Measurements from ENCODE around the gene DAPK2. TPM values are rescaled to one million over a fixed set of nuclear protein-coding genes. Genes with fewer than 3 reads are reported as not detected.

Gene DAPK2
- total RNA-seq, 1 donor from 2014 or later = 2.0 TPM

GRCh38 chr15:63858448-63858847, 187.8 kb downstream of the DAPK2 start:
- TF ChIP-seq, protein P1, sequence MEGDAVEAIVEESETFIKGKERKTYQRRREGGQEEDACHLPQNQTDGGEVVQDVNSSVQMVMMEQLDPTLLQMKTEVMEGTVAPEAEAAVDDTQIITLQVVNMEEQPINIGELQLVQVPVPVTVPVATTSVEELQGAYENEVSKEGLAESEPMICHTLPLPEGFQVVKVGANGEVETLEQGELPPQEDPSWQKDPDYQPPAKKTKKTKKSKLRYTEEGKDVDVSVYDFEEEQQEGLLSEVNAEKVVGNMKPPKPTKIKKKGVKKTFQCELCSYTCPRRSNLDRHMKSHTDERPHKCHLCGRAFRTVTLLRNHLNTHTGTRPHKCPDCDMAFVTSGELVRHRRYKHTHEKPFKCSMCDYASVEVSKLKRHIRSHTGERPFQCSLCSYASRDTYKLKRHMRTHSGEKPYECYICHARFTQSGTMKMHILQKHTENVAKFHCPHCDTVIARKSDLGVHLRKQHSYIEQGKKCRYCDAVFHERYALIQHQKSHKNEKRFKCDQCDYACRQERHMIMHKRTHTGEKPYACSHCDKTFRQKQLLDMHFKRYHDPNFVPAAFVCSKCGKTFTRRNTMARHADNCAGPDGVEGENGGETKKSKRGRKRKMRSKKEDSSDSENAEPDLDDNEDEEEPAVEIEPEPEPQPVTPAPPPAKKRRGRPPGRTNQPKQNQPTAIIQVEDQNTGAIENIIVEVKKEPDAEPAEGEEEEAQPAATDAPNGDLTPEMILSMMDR (IDR thresholded peaks at IDR 0.05; ENCODE audit: unreplicated experiment) = no peak
- Mint-ChIP-seq H3K4me3 (ENCODE audit: low read depth) (no peak overlapping the region), H3K9me3 (ENCODE audit: low read depth) (no peaks in the 10 kb centered on the region), H3K36me3 (ENCODE audit: insufficient read depth) (no peaks in the 10 kb centered on the region), H3K27me3 (no peaks in the 10 kb centered on the region), H3K27ac (no peak overlapping the region), H3K4me1 (ENCODE audit: low read depth) (no peaks in the 10 kb centered on the region)
- no peak for DNase-seq (ENCODE audit: low spot score, unreplicated experiment)

- no peak overlapping the region for H3K27ac Mint-ChIP-seq
- TF ChIP-seq, protein P1 (IDR thresholded peaks at IDR 0.05; ENCODE audit: unreplicated experiment) = no peak
Measured at GRCh38 chr15:63857461-63857856, 188.8 kb downstream of the DAPK2 start.

More at GRCh38 chr15:63857461-63857856, 188.8 kb downstream of the DAPK2 start:
- Mint-ChIP-seq H3K9me3 (ENCODE audit: low read depth) (no peaks in the 10 kb centered on the region), H3K4me3 (ENCODE audit: low read depth) (no peak overlapping the region), H3K4me1 (ENCODE audit: low read depth) (no peaks in the 10 kb centered on the region), H3K36me3 (ENCODE audit: insufficient read depth) (no peaks in the 10 kb centered on the region), H3K27me3 (no peaks in the 10 kb centered on the region)
- DNase-seq (ENCODE audit: low spot score, unreplicated experiment) = no peak

Small RNAs within 50 kb of the gene (microRNA-seq; reads per million reads assigned to microRNA genes)
- not detected for gene MIR422A (ENCODE audit: borderline number of aligned reads, unreplicated experiment)

Other genes with a start within 250 kb of the DAPK2 start
- 62.2 and 68.6 TPM in 2 replicates for gene HERC1, start 212.5 kb downstream of the DAPK2 start, total RNA-seq
- gene CIAO2A, start 47.4 kb upstream of the DAPK2 start, total RNA-seq = 52.6 and 54.4 TPM in 2 replicates
- 91.4 and 95.9 TPM in 2 replicates for gene SNX1, start 49.5 kb upstream of the DAPK2 start, total RNA-seq
- 7.3 and 8.1 TPM in 2 replicates for gene SNX22, start 105.2 kb upstream of the DAPK2 start, total RNA-seq
- gene PPIB, start 116.5 kb upstream of the DAPK2 start, total RNA-seq = 491 and 499 TPM in 2 replicates

All from progenitor cell of endocrine pancreas (in vitro differentiated cells).